ENCODE results near the gene SMURF1.

DNA sequence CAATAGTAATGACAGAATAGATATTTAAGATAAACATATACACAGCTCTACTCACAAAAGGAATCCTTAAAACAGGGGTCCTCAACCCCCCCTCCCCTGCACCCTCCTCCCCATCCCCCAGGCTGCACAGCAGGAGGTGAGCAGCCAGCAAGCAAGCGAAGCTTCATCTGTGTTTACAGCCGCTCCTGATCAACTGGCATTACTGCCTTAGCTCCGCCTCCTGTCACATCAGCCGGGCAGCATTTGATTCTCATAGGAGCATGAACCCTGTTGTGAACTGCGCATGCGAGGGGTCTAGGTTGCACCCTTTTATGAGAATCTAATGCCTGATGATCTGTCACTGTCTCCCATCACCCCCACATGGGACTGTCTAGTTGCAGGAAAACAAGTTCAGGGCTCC lies 65.5 kb downstream of the SMURF1 start:
- no peak for TF ChIP-seq POLR2A (IDR thresholded peaks at IDR 0.05; ENCODE audit: low read depth, low read length)
- TF ChIP-seq POLR2AphosphoS5 (IDR thresholded peaks at IDR 0.05; ENCODE audit: low read depth, low read length): no peak
